Measurements from ENCODE around the gene DUSP16. TPM values are rescaled to one million over a fixed set of nuclear protein-coding genes. Genes with fewer than 3 reads are reported as not detected.

The DUSP16 gene
- polyA plus RNA-seq, 1 donor from 2014 or later = 42.5 TPM

GRCh38 chr12:12451098-12451497 is 111.6 kb downstream of the DUSP16 start:
- Histone ChIP-seq H3K27ac (ENCODE audit: low read length) (no peak overlapping the region), H3K27me3 (ENCODE audit: insufficient read depth, low read depth, low read length) (no peaks in the 10 kb centered on the region), H2AFZ (ENCODE audit: low read depth, low read length) (no peak overlapping the region), H3K9me2 (ENCODE audit: insufficient read depth, low read length) (no peaks in the 10 kb centered on the region), H3K4me3 (ENCODE audit: low read length) (no peak overlapping the region), H4K20me1 (ENCODE audit: insufficient read depth) (no peaks in the 10 kb centered on the region), H3K4me2 (ENCODE audit: low read length) (no peak overlapping the region), H3F3A (ENCODE audit: insufficient read depth, low read length, poor library complexity, severe bottlenecking) (no peaks in the 10 kb centered on the region), H3K36me3 (ENCODE audit: insufficient read depth, low read length) (no peaks in the 10 kb centered on the region), H3K9me3 (ENCODE audit: low read length) (no peaks in the 10 kb centered on the region), H3K79me2 (replicated peaks; ENCODE audit: insufficient read depth, low read length) (no peaks in the 10 kb centered on the region), H3K9ac (ENCODE audit: low read length) (no peak overlapping the region)
- TF ChIP-seq REST (IDR thresholded peaks at IDR 0.05; ENCODE audit: borderline replicate concordance) (no peak), EZH2 (IDR thresholded peaks at IDR 0.05; ENCODE audit: borderline replicate concordance, insufficient read depth, low read length, poor library complexity, severe bottlenecking) (no peak), MXI1 (conservative IDR thresholded peaks at IDR 0.05; ENCODE audit: poor library complexity, severe bottlenecking) (no peak), SMC3 (conservative IDR thresholded peaks at IDR 0.05; ENCODE audit: poor library complexity) (no peak), RAD21 (conservative IDR thresholded peaks at IDR 0.05) (no peak), POLR2AphosphoS5 (IDR thresholded peaks at IDR 0.05) (no peak), EP300 (conservative IDR thresholded peaks at IDR 0.05; ENCODE audit: poor library complexity, severe bottlenecking) (no peak), TAF1 (IDR thresholded peaks at IDR 0.05; ENCODE audit: low read depth) (no peak), CTCF (IDR thresholded peaks at IDR 0.05; ENCODE audit: poor library complexity, severe bottlenecking) (no peak)

- Histone ChIP-seq H3K79me2 (replicated peaks; ENCODE audit: insufficient read depth, low read length) (no peaks in the 10 kb centered on the region), H3K4me2 (ENCODE audit: low read length) (no peak overlapping the region), H3K9me2 (ENCODE audit: insufficient read depth, low read length) (no peaks in the 10 kb centered on the region), H4K20me1 (ENCODE audit: insufficient read depth) (no peaks in the 10 kb centered on the region), H3K9me3 (ENCODE audit: low read length) (no peaks in the 10 kb centered on the region), H2AFZ (ENCODE audit: low read depth, low read length) (no peak overlapping the region), H3K27ac (ENCODE audit: low read length) (no peak overlapping the region), H3F3A (ENCODE audit: insufficient read depth, low read length, poor library complexity, severe bottlenecking) (no peaks in the 10 kb centered on the region), H3K4me3 (ENCODE audit: low read length) (no peak overlapping the region), H3K36me3 (ENCODE audit: insufficient read depth, low read length) (no peaks in the 10 kb centered on the region), H3K9ac (ENCODE audit: low read length) (no peak overlapping the region), H3K27me3 (ENCODE audit: insufficient read depth, low read depth, low read length) (no peaks in the 10 kb centered on the region)
- no peak for TF ChIP-seq REST (IDR thresholded peaks at IDR 0.05; ENCODE audit: borderline replicate concordance)
- TF ChIP-seq POLR2AphosphoS5 (IDR thresholded peaks at IDR 0.05) = no peak
- TF ChIP-seq TAF1 (IDR thresholded peaks at IDR 0.05; ENCODE audit: low read depth) = no peak
Observed at GRCh38 chr12:12450043-12450471, 112.6 kb downstream of the DUSP16 start.

All from neural cell (in vitro differentiated cells).